Suprapubic skin (tissue), 4 donors: ENCODE results near the gene SYT3.

Source experiments
- POLR2A ChIP-seq, 2 donors: fragments of 450-650 bp; IDR thresholded peaks; one replicate each; pipeline ENCODE4 v1.6.1; 2017; ENCODE audit warnings: antibody characterized with exemption in 2 of 2, mild to moderate bottlenecking in 2 of 2, moderate library complexity in 2 of 2
- POLR2AphosphoS5 ChIP-seq, 3 donors: sonication (generic); formaldehyde crosslinking; IDR thresholded peaks; one replicate each; pipeline ENCODE4 v1.6.1; 2017; ENCODE audit warnings: antibody characterized with exemption in 3 of 3

DNA sequence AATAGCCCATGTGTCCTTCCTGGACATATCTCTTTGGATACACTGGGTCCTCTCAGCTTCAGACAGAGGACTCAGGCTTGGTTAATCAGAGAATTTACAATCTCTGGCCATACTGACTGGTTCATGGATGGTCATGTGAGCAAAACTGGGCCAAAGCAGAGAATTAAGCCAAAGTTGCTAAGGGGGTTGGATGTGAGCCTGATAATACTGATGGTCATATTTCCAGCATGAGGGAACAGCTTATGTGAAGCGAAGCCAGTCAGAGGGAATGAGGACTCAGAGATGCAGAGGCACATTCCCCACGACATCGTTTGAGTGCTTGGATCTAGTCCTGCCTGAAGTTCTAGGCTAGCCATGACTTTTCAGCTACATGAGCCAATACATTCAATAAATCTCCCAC lies 49.5 kb downstream of the SYT3 start:
- no peak for TF ChIP-seq POLR2AphosphoS5 (IDR thresholded peaks at IDR 0.05)
- TF ChIP-seq POLR2A (IDR thresholded peaks at IDR 0.05): no peak
